HG03045 (cell line): ENCODE data around the gene ITPKA.
A peak's percentile ranks its signal among the peaks of the same experiment; 100 is the strongest.

ENCODE experiments used
- ATAC-seq: cut with Tn5 transposase; IDR thresholded peaks from one replicate; pipeline ENCODE4 v1.9.1; 2021; ENCODE audit warnings: mild to moderate bottlenecking, moderate library complexity; ENCODE audit not compliant: unreplicated experiment

The ITPKA gene

DNA sequence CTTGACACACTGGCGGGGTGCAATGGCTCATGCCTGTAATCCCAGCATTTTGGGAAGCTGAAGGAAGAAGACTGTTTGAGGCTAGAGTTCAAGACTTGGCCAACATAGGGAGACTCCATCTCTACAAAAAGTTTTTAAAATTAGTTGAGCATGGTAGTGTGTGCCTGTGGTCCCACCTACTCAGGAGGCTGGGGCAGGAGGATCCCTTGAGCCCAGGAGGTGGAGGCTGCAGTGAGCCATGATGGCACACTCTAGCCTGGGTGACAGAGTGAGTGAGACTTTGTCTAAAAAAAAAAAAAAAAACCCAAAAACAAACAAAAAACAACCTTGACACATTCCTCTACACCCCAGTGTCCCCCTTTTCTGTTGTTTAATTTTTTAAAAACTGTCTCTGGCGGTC lies 4.0 kb upstream of the ITPKA start:
- ATAC-seq, result no peak

DNA sequence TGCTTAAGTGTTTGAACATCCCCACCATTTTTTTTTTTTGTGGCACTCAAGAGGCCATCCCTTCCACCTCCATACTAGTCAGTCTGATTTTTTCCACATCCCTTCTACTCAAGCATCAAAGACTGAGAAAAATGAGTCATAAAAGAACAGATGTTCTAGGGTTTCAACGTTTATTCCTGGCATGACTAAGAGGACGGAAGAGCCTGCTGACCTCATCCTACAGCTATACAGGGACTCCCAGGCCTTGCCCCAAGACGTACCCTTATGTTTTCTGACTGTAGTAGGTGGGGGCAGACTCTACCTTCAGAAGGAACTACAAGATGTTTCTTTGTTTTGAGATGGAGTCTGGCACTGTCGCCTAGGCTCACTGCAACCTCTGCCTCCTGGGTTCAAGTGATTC lies 3.3 kb upstream of the ITPKA start:
- no peak for ATAC-seq

DNA sequence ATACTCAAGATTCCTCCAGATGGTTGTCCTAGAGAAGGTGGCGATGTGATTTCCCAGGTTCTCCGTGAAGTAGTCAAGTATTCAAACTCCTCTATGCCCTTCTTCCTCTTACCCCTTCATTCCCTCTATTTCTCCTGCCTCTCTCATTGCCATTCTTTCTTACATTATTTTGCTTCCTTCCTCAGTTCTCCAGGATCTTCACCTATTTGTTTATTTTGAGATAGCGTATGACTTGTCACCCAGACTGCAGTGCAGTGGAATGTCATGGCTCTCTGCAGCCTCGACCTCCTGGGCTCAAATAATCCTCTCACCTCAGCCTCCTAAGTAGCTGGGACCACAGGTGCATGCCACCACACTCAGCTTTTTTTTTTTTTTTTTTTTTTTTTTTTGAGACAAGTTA lies 1.8 kb upstream of the ITPKA start:
- no peak for ATAC-seq

DNA sequence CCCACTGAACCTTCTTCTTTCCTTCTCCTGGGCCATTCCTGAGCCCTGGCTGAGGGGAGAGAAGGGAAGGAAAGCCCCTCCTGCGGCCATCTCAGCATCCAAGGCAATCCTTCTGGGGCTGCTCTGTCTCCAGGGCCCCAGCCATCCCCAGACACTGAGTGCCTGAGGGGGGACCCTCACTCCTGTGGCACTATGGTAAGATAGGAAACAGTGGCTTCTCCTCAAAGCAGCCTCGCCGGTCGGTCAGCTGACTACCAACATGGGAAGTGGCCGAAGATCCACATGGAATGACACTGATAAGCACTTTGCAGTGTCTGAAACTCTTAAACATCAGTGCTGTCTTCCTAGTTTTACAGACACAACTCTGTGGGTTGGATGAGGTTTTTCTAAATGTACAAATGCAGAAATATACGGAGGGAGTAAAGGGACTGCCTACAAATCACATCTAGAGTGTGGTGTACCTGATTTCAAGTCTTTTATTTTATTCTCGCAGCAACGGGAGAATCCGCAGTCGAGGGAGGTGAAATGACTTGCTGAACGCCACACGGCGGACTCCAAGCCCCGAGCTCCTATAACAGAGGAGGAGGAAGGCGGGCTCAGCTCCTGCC lies 973 bp upstream of the ITPKA start:
- no peak for ATAC-seq

DNA sequence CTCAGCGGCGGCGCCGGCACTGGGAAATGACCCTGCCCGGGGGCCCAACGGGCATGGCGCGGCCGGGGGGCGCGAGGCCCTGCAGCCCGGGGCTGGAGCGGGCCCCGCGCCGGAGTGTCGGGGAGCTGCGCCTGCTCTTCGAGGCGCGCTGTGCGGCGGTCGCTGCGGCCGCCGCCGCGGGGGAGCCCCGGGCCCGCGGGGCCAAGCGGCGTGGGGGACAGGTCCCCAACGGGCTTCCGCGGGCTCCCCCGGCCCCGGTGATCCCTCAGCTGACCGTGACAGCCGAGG lies 172 bp downstream of the ITPKA start:
- peak; percentile 25 for ATAC-seq

DNA sequence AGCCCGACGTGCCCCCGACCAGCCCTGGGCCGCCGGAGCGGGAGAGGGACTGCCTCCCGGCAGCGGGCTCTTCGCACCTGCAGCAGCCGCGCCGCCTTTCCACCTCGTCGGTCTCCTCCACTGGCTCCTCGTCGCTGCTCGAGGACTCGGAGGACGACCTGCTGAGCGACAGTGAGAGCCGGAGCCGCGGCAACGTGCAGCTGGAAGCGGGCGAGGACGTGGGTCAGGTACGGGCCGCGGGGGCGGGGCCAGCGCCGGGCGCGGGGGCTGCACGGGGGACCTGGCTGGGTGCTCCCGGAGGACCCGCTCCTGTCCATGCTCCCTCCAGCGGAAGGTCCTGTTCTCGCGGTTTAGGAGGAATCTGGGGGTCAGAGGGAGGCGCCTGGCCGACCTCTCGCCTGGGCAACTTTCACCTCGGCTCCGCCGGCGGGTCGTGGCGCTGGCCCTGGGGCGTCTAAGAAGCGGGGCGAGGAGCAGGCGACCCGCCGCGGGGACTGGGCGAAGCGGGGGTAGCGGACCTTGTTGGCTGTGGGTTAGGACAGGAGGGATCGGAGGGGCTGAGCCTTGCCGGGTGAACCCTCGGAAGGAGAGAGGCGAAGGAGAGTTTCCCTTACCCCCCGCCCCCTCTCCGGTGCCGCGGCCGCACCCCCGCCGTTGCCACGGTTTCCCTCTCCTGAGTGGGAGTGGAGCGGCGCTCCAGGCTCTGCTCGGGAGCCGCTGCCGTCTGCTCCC lies 682 bp downstream of the ITPKA start:
- peak; percentile 2 for ATAC-seq

DNA sequence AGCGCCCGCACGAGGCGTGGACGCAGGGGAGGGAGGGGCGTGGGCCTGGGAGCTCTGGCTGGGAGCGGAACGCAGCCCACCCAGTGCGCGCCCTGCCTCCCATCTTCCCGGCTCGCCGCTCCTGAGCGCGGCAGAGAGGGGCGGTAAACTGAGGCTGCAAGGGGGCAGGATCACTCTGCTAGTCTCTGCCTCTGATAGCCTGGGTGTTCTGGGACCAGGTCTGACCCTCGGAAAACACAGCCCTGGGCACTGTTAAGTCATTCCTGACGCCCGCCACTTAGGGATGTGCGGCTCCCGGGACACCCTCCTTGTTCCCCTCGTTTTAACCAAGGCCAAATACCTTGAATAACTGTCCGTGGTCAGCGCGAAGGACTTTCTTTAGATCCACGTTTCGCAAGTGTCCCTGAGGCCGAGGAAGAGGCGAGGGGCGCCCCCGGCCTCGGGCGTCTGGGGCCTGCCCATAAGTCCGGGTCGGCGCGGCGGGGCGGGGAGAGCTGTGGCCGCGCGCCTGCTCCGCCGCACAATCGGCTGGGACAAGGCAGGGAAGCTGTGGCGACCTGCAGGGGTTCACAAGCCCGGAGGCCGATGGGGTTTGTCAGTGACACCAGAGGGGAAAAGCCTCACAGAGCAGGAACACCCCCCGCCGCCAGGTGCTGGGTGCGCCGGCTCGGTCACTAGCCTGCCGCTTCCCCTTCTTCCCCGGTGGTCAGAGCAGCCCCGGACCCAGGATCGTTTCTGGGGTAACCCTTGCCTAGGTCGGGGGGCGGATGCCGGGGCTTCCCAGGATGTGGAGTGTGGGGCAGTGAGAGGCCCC lies 1.5 kb downstream of the ITPKA start:
- ATAC-seq, result no peak

DNA sequence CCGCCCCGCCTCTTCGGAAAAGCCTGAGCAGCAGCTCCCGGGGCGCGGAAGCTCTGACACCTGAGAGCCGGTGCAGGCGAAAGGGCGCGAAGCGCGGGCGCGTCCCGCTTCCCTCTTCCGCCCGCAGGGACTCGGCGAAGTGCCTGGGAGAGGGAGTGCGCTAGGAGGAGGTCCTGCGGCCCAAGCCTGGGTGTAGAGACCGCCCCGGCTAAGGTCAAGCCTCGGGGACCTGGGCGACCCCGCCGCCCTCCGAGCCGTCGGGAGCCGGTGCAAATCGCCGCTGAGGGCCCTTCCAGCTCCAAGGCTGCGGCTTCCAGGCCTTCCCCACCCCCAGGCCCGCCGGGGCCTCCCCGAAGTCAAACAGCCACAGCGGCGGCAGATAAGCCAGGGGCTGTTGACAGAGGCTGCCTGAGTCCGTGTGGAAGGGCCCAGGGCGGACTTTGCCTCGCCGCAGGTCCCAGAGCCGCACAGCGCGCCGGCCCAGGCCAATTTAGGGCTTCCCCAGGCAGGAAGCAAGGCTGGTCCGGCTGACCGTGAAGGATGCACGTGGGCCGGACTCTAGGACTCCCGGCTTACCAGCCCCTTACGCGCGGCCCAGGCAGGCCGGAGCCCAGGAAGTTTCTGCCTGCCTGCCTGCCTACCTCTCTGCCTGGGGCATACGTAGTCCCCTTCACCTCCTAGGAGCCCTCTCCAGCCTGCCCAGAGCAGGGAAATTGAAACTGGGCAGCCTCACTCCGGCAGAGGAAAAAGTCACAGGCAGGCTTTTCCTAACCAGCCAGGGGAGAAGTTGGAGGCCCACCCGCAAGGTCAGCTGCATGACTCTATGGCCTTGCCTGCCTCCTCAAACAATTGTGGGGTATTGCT lies 2.3 kb downstream of the ITPKA start:
- no peak for ATAC-seq

DNA sequence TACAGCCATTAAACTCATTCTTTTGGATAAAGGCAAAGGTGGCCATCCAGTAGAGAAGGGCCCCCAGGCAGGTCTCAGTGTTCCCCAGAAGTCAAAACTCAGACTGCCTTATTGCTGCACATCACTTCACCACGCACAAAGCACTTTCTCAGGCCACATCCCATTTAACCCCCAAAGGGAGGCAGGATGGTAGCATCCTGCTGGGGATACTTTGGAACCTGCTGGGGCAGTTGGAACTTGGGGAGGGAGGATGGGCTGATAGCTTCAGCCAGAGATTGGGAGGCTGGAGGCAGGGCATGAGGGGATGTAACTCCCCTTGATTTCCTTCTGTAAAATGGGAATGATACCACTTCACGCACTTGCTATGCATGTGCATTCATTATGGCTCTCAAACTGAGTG lies 5.0 kb downstream of the ITPKA start:
- ATAC-seq, result no peak

DNA sequence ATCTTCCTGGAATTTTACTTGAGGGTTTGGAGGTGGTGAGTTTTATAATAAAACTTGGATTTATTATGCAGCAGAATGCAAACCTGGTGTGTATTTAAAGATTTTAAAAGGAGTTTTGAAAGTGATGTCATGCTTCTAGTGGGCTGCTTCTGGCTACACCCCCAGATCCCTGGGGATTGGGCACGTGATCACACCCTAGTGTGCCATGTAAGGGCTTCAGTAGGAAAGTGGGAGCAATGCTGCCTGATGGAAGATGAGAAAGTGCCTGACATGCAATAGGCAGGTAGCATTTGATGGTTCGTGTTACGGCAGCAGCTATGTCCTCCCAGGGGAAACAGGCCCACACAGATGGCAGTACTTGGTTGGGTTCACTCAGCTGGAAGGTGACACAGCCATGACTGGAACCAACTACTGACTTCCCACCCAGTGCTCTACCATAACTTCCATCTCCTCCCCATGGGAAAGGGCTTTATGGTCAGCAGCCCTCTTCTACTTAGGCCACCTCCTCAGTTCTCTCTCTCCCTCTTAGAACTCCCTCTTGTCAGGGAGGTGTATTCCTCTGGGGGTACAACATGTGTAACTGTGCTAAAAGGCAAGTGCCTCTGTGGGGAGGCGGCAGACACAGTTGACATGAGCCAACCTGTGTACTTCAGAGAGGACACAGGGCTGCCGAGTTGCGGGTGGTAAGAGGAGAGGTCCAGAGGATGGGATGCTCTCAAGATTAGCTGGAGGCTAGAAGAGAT lies 5.6 kb downstream of the ITPKA start:
- ATAC-seq, result no peak

DNA sequence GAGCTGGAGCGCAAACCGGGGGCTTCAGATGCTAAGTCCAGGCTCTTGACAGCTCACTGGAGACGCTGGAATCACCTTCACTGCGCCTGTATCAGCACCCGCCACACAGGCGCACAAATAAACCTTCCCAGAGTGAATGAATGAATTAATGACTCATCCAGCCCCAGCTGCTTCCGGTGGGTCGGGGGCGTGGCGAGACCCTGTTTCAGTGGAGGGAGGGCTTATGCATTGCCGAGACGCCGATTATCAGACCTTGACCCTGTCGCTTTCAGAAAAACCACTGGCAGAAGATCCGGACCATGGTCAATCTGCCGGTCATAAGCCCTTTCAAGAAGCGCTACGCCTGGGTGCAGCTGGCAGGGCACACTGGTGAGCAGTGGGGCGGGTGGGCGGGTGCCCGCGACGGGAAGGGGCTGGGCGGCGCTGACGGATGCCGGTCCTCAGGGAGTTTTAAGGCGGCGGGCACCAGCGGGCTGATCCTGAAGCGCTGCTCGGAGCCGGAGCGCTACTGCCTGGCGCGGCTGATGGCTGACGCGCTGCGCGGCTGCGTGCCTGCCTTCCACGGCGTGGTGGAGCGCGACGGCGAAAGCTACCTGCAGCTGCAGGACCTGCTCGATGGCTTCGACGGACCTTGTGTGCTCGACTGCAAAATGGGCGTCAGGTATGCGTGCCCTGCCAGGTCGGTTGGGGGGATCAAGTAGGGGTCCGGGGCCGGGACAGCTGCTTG lies 7.7 kb downstream of the ITPKA start:
- ATAC-seq, result no peak

DNA sequence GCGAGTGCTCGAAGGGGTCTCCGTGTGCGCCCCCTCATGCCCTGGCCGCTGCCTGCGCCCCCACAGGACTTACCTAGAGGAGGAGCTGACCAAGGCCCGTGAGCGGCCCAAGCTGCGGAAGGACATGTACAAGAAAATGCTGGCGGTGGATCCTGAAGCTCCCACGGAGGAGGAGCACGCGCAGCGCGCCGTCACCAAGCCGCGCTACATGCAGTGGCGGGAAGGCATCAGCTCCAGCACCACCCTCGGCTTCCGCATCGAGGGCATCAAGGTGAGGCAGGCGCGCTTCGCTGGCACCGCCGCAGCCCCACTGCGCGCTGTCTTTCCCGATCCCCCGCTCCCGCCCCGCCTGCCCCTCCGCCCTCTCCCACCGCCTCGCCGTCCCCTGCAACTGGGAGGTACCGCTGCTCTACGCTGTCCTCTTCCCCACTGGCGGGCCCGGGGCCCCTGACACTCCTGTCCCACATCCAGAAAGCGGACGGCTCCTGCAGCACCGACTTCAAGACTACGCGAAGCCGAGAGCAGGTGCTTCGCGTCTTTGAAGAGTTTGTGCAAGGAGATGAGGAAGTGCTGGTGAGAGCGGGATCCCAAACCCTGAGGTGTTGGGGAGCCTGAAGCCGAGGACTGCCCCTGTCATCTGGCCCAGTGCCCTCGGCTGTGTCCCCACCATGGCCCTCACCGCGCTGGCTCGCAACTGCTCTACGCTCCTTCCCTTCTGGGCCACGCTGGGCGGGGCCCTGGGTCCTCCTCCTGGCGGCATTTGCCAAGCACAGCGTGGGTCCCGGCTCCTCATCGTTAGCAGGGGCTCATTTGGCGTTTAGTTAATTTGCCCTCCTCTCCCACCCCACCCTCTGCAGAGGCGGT lies 8.5 kb downstream of the ITPKA start:
- no peak for ATAC-seq

DNA sequence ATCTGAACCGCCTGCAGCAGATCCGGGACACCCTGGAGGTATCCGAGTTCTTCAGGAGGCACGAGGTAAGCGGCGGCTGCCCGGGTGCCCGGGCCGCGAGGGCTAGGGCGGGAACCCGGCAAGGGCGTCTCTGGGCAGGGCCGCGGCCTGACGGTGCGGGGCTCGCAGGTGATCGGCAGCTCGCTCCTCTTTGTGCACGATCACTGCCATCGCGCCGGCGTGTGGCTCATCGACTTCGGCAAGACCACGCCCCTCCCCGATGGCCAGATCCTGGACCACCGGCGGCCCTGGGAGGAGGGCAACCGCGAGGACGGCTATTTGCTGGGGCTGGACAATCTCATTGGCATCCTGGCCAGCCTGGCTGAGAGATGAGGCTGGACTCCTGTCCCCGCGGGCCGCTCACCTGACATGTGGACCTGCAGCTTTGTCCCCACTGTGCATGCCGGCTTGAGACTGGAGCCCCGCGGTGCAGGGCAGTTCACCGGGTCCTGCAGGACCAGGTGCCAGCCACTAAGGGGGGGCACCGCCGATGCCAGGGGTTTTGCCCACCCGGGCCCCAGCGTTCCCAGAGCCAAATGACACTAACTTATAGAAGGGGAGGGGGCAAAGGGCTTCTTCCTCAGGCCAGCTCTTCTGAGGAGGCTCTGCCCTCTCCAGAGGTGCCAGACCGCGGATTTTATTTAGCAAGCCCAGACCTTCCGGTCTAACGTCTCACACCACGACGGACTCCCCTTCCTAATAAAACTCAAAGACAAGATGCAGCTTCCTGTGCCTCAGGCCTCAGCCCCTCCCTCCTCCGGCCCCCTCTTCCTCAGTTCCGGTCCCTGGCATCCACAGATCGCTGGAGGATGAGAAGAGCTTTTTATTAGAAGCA lies 9.4 kb downstream of the ITPKA start:
- ATAC-seq, result no peak

DNA sequence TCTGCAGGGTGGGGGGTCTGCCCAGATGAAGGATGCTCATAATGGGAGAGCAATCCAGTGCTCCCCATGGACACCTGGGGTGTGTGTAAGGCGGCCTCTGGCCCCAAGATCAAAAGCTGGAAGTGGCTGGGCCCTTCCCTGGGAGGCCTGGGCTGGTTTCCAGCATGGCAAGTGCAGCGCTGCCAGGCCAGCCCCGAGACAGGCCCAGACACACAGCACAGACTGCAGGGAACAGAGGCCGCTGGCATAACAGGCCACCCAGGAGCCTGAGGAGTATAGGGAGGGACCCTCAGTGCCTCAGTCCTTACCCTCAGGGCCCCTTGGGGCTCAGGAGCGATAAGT lies 10.0 kb downstream of the ITPKA start:
- ATAC-seq, result no peak

DNA sequence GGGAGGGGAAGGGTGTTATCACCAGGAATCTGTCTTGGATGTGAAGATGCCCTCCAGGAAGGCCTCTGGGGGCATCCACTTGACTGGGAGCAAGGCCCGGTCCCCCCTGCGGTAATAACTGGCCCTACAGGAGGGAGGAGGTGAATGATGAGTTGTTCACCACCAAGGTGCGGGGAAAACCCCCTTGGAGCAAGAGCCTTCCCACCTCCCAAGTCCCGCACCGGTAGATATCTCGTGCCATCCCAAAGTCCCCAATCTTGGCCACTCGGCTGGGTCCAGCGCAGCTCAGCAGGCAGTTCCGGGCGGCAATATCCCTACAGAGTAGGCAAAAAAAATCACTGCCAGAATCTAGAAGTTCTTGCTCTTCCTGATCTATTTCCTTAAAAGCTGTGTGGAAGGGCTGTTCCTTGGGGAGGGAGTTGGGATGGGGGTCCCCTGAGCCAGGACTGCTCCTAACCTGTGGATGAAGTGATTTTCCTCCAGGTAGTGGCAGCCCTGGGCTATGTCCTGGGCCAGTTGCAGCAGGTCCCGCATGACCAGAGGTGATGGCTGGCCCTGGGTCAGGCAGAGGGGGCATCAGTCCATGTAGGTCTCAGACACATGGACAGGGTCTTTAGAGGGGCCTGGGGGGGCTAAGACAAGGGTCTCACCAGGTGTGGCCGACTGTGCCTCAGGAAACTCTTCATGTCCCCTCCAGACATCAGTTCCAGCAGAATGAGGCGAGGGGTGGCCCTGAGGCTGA lies 11.2 kb downstream of the ITPKA start:
- no peak for ATAC-seq

DNA sequence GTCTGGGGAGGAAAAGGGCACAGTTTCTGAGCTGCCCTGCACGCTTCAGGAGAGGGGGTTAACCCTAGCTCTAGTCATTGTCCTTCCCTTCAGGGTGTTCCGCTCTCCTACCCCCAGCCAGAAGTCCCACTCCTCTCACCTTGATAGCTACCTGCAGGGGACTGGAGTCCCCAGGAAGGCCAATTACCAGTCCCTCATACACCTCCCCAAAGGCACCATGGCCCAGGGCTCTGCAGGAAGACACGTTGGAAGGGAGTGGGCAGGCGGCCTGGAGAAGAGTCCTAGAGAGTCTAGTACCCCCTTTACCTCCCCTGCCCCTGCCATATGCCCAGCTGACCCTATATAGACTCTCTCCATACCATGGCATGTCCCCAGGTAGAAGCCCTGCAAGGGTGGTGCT lies 12.1 kb downstream of the ITPKA start:
- ATAC-seq, result no peak

DNA sequence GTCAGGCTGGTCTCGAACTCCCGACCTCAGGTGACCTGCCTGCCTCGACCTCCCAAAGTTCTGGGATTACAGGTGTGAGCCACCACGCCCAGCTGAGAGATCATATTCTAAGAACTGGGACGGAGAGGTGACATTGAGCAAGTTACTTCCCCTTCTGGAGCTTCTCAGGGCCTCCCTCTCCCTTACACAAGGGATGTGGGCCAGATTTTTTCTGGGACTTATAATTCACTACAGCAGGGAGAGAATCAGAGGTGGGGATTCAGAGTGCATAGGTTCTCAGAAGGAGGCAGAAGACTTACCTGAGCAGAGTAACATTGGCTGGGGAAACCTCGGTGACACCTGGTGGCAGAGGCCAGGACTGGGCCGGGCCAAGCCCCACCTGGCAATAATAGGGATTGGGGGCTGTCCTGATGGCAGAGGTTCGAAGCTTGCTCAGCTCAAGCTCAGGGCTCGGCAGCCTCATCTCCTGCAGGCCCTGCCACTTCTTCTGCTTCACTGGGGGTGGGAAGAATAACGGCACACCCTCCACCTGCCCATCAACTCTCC lies 13.2 kb downstream of the ITPKA start:
- ATAC-seq, result no peak
